A673 (cell line): ENCODE results near the gene VTCN1.

Experiments used
- CTCF ChIP-seq: fragments of 300-800, 200-600 bp; sonication (generic); conservative IDR thresholded peaks from 2 replicates; pipeline ENCODE4 v1.5.1; 2017; ENCODE audit warnings: low read depth, mild to moderate bottlenecking, antibody characterized with exemption, low read length, moderate library complexity, mixed read lengths
- EZH2 ChIP-seq: fragments of 200-600 bp; sonication (generic); IDR thresholded peaks from 2 replicates; pipeline ENCODE4 v1.6.1; 2017; ENCODE audit warnings: borderline replicate concordance, low read depth, mild to moderate bottlenecking, mixed read lengths, antibody characterized with exemption, low read length; ENCODE audit not compliant: poor library complexity, severe bottlenecking

GRCh38 chr1:117104986-117105385 is 105.7 kb downstream of the VTCN1 start:
- TF ChIP-seq EZH2 (no peak), CTCF (no peak)
